ENCODE results near the gene DIPK1A. TPM values are rescaled to one million over a fixed set of nuclear protein-coding genes. Genes with fewer than 3 reads are reported as not detected.

DIPK1A gene
- polyA plus RNA-seq, 1 donor from 2014 or later, result 10.0 TPM

DNA sequence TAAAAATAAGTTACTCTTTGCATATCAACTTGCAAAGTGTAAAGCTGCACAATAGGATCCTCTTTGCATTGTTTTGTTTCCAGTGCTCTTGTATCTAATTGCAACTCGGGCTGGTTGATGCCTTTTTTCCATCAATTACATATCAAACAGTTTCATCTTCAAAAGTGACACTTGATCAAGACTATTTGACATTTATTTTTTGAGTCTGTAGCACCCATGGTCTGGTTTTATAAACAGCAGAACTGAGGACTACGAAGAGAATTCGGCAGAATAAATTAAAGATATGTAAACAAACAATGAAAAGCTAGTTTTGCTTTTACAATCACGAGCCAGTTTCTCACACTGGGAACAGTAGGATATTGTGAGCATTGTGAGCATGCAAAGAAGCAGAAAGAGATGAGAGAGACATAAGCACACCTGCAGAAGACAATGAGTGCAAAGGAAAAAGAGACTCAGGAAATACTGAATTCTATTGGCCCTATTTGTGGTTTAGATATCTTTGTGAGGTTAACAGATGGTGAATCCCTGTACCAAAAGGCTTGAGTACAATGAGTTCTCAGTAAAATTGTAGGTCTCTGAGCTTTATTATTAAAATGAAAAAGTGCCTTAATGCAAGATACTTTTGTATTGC lies 84.1 kb downstream of the DIPK1A start:
- Histone ChIP-seq H3K4me3 (ENCODE audit: low read length) (no peak overlapping the region), H3K27me3 (ENCODE audit: insufficient read depth, low read depth, low read length) (no peaks in the 10 kb centered on the region), H4K20me1 (ENCODE audit: insufficient read depth) (no peaks in the 10 kb centered on the region), H2AFZ (ENCODE audit: low read depth, low read length) (no peak overlapping the region), H3K9me2 (ENCODE audit: insufficient read depth, low read length) (no peaks in the 10 kb centered on the region), H3K9ac (ENCODE audit: low read length) (no peak overlapping the region), H3K79me2 (replicated peaks; ENCODE audit: insufficient read depth, low read length) (no peaks in the 10 kb centered on the region), H3K27ac (ENCODE audit: low read length) (no peak overlapping the region), H3K36me3 (ENCODE audit: insufficient read depth, low read length) (no peaks in the 10 kb centered on the region), H3K4me2 (ENCODE audit: low read length) (no peak overlapping the region), H3K9me3 (ENCODE audit: low read length) (peaks cover 3% of the 10 kb centered on the region), H3F3A (ENCODE audit: insufficient read depth, low read length, poor library complexity, severe bottlenecking) (no peaks in the 10 kb centered on the region)
- no peak for TF ChIP-seq RAD21 (conservative IDR thresholded peaks at IDR 0.05)
- TF ChIP-seq TAF1 (IDR thresholded peaks at IDR 0.05; ENCODE audit: low read depth), result no peak
- TF ChIP-seq MXI1 (conservative IDR thresholded peaks at IDR 0.05; ENCODE audit: poor library complexity, severe bottlenecking), result no peak
- no peak for TF ChIP-seq SMC3 (conservative IDR thresholded peaks at IDR 0.05; ENCODE audit: poor library complexity)
- TF ChIP-seq EZH2 (IDR thresholded peaks at IDR 0.05; ENCODE audit: borderline replicate concordance, insufficient read depth, low read length, poor library complexity, severe bottlenecking), result no peak
- no peak for TF ChIP-seq EP300 (conservative IDR thresholded peaks at IDR 0.05; ENCODE audit: poor library complexity, severe bottlenecking)
- TF ChIP-seq, protein P1, sequence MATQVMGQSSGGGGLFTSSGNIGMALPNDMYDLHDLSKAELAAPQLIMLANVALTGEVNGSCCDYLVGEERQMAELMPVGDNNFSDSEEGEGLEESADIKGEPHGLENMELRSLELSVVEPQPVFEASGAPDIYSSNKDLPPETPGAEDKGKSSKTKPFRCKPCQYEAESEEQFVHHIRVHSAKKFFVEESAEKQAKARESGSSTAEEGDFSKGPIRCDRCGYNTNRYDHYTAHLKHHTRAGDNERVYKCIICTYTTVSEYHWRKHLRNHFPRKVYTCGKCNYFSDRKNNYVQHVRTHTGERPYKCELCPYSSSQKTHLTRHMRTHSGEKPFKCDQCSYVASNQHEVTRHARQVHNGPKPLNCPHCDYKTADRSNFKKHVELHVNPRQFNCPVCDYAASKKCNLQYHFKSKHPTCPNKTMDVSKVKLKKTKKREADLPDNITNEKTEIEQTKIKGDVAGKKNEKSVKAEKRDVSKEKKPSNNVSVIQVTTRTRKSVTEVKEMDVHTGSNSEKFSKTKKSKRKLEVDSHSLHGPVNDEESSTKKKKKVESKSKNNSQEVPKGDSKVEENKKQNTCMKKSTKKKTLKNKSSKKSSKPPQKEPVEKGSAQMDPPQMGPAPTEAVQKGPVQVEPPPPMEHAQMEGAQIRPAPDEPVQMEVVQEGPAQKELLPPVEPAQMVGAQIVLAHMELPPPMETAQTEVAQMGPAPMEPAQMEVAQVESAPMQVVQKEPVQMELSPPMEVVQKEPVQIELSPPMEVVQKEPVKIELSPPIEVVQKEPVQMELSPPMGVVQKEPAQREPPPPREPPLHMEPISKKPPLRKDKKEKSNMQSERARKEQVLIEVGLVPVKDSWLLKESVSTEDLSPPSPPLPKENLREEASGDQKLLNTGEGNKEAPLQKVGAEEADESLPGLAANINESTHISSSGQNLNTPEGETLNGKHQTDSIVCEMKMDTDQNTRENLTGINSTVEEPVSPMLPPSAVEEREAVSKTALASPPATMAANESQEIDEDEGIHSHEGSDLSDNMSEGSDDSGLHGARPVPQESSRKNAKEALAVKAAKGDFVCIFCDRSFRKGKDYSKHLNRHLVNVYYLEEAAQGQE (IDR thresholded peaks at IDR 0.05; ENCODE audit: borderline replicate concordance), result no peak
- TF ChIP-seq, protein P2, sequence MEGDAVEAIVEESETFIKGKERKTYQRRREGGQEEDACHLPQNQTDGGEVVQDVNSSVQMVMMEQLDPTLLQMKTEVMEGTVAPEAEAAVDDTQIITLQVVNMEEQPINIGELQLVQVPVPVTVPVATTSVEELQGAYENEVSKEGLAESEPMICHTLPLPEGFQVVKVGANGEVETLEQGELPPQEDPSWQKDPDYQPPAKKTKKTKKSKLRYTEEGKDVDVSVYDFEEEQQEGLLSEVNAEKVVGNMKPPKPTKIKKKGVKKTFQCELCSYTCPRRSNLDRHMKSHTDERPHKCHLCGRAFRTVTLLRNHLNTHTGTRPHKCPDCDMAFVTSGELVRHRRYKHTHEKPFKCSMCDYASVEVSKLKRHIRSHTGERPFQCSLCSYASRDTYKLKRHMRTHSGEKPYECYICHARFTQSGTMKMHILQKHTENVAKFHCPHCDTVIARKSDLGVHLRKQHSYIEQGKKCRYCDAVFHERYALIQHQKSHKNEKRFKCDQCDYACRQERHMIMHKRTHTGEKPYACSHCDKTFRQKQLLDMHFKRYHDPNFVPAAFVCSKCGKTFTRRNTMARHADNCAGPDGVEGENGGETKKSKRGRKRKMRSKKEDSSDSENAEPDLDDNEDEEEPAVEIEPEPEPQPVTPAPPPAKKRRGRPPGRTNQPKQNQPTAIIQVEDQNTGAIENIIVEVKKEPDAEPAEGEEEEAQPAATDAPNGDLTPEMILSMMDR (IDR thresholded peaks at IDR 0.05; ENCODE audit: poor library complexity, severe bottlenecking), result no peak
- TF ChIP-seq POLR2AphosphoS5 (IDR thresholded peaks at IDR 0.05), result no peak

DNA sequence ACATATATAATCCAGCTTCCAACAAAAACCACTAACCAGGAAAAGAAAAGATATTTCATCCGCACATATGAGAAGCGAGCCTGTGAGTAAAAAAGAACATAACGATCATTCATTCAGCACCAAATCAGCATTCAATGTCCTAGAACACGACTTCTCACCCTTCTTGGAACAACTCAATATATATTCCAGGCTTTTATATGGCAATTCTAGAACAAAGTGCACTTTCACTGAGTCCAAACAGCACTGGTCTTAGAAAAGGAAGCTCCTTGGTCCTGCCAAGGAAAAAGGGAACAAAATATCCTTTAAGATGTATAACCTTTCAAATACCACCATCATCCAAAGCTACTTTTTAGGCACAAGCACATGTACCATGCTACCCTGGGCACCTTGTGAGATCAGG lies 84.9 kb downstream of the DIPK1A start:
- Histone ChIP-seq H3K9ac (ENCODE audit: low read length) (no peak overlapping the region), H3K27me3 (ENCODE audit: insufficient read depth, low read depth, low read length) (no peaks in the 10 kb centered on the region), H3K9me2 (ENCODE audit: insufficient read depth, low read length) (no peaks in the 10 kb centered on the region), H4K20me1 (ENCODE audit: insufficient read depth) (no peaks in the 10 kb centered on the region), H3K4me2 (ENCODE audit: low read length) (no peak overlapping the region), H3F3A (ENCODE audit: insufficient read depth, low read length, poor library complexity, severe bottlenecking) (no peaks in the 10 kb centered on the region), H3K4me3 (ENCODE audit: low read length) (no peak overlapping the region), H3K36me3 (ENCODE audit: insufficient read depth, low read length) (no peaks in the 10 kb centered on the region), H3K79me2 (replicated peaks; ENCODE audit: insufficient read depth, low read length) (no peaks in the 10 kb centered on the region), H3K9me3 (ENCODE audit: low read length) (peaks cover 3% of the 10 kb centered on the region), H2AFZ (ENCODE audit: low read depth, low read length) (no peak overlapping the region), H3K27ac (ENCODE audit: low read length) (no peak overlapping the region)
- TF ChIP-seq MXI1 (conservative IDR thresholded peaks at IDR 0.05; ENCODE audit: poor library complexity, severe bottlenecking), result no peak
- TF ChIP-seq, protein P1 (IDR thresholded peaks at IDR 0.05; ENCODE audit: borderline replicate concordance), result no peak
- TF ChIP-seq POLR2AphosphoS5 (IDR thresholded peaks at IDR 0.05), result no peak
- TF ChIP-seq, protein P2 (IDR thresholded peaks at IDR 0.05; ENCODE audit: poor library complexity, severe bottlenecking), result no peak
- no peak for TF ChIP-seq EZH2 (IDR thresholded peaks at IDR 0.05; ENCODE audit: borderline replicate concordance, insufficient read depth, low read length, poor library complexity, severe bottlenecking)

All from neural cell (in vitro differentiated cells).